Stimulated activated CD8-positive, alpha-beta memory T cell treated with anti-CD3 and anti-CD28 coated beads, Interleukin-4, amount 100 ng/mL, for 4 hours (primary cell): Measurements from ENCODE around the gene POLD2.
A peak's percentile ranks its signal among the peaks of the same experiment; 100 is the strongest.
"Not testable (repeated sequence)": the region's sequence is repeated elsewhere in the genome, so short reads cannot be mapped to it uniquely, and the experiment has no call there.

Experiments used
- DNase-seq, 2 donors: peaks; one replicate each; pipeline ENCODE4 v3.0.0-alpha.2; 2020; ENCODE audit warnings: low read depth in 2 of 2, low spot score in 1 of 2

POLD2 gene

DNA sequence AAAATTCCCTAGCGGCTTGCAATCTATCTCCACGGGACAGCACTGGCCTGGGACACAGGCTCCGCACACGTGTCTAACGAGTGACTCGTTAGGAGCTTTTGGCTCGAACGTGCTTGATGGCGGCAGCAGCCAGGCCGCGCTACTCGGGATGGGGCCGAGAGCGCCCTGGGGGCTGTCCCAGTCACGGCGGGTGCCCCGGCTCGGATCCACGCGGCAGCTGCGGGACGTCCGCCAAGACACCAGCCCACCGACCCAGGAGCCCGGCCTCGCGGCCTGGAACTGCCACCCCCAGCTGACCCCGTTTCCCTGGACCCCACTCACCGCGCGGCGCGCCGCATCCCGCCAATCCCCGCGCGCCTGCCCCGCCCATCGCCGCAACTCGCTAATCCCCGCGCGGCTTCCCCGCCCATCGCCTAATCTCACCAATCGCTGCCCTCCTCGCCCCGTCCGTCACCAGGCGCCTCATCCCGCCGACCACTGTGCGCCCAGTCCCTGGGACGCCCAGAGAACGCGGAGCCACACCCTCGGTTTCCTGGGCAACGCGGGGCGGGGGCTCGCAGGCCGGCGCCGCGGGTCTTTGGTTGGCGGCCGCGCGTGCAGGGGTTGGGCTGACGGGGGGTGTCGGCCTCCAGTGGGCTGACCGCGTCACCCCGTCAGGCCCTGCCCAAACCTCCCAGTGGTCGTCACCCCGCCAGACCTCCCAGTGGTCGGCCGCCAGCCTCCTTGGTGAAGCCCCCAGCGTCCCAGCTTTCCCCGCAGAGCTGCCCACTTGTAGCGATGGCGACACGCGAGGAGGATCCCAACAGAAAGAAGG, at the start of gene POLD2:
Gene POLD2, minus strand, starts transcription at position 359 of the 814 bp plus-strand sequence. CDS start 1,495 bp downstream, outside the sequence.
- DNase-seq: peak; percentile 91 to 97

DNA sequence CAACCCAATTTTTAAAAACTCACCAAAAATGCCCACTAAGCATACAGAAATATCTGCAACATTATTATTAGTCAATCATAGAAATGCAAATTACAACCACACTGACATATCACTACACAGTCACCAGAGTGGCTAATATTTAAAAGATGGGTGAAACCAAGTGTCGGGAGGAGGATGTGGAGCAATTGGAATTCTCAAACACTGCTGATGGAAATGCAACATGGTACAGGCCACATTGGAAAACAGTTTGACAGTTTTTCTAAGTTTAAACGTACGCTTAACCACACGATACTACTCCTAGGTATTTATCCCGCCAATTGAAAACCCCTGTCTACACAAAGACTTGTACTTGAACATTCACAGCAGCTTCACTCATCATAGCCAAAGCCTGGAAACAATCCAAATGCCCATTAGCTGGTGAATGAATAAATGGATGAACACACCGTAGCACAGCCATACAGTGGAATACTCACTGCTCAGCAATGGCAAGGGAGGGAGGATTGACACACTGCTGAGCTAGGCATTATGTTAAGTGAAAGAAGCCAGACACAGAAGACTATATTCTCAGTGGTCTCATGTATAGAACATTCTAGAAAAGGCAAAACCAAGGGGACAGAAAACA, 49.6 kb upstream of the POLD2 start:
- DNase-seq: no peak

DNA sequence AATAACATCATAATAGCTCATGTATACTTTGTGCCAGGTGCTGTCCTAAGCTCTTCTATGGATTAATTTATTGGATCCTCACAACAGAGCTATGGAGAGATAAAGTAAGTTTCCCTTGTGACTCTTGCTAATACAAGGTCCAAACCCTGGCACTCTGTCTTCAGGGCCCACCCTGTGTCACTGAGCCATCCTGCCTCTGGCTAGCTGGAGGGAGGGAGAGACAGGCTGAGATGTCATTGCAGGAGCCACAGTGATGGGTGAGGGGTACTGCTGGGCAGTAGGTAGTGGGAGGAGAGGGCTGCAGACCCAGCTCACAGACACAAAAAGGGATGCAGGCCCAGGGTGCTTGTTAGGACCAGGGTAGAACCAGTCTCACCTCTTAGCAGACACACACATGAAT, 49.0 kb upstream of the POLD2 start:
- DNase-seq: no peak

DNA sequence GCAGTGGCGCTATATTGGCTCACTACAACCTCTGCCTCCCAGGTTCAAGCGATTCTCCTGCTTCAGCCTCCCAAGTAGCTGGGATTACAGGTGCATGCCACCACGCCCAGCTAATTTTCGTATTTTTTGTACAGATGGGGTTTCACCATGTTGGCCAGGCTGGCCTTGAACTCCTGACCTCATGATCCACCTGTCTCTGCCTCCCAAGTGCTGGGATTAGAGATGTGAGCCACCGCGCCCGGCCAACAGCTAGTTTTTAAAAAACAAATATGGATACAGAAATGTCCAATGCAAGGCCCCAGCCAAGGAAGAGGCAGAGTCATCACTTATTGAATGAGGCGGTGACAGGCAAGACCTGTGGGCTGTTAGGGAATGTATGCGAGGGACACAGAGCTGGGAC, 48.6 kb upstream of the POLD2 start:
- not testable (repeated sequence) for DNase-seq

DNA sequence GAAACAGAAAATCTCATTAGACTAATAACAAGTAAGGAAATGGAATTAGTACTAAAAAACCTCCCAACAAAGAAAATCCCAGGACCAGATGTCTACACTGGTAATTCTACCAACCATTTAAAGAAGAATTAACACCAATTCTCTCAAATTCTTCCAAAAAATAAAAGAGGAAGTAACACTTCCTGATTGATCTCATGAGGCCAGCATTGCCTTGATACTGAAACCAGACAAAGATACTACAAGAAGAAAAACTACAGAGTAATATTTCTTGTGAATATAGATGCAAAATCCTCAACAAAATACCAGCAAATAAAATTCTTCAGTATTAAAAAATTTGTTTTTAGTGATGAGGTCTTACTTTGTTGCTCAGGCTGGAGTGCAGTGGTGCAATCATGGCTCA, 44.6 kb upstream of the POLD2 start:
- no peak for DNase-seq

DNA sequence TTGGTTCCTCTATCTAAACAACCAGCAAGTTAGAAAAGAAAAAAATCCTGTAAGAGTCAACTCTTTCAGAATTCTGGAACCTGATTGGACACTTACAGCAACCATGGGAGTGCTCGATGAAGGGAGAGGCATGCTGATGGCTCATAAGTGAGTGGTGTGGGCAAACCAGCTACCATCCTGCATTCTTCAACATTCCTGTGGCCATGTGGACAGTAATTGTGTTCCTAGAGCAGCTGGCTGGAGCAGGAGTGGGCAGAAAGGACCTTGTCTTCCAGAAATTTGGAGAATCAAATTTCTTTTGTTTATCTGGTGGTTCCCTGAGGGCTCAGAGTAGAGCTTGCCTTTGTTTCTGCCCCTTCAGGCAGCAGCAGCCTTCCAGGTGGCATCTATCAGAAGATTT, 40.2 kb upstream of the POLD2 start:
- no peak for DNase-seq

DNA sequence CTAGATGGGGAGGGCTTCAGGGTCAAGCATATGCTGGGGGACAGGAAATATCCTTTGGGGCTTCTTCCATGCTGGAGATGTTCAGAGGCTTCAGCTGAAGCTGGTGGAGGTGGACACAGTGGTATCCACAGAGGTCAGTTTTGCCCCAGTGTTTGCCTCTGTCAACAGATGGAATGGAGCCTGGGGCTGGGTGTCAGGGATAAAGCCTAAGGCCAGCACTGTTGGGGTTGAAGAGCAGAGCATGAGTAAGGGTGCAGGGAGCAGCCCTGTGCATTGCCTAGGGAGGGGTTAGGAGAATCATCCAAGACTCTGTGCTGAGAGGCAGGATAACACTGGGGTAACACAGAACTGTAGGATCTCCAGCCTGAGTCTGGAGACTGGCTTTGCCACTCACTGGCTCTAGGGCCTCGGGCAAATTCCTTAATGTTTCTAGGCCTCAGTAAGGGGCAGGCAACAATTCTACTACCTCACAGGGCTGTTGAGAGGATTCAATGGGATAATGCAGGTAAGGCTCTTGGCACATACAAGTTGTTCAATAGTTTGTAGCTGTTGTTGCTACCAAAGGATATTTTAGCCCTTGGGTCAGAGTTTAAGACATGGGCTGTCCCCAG, 39.5 kb upstream of the POLD2 start:
- DNase-seq: no peak

DNA sequence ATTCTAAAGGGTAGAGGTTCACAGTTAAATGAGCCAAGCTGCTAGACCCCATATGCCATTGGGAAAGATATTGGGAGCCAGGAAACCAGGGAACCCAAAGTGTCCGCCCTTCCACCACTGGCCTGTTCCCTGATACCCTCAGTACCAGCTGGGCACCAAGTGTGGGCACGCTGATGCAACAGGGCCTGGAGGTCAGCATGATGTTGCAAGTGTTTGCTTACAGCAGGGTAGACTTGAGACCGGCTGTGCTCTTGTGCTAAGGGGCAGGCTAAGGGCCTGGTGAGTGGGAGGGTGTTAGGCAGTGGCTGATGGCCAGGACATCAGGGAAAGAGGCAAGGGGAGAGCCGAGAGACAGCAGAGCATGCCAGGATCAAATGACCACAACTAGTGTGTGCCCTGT, 38.8 kb upstream of the POLD2 start:
- no peak for DNase-seq

DNA sequence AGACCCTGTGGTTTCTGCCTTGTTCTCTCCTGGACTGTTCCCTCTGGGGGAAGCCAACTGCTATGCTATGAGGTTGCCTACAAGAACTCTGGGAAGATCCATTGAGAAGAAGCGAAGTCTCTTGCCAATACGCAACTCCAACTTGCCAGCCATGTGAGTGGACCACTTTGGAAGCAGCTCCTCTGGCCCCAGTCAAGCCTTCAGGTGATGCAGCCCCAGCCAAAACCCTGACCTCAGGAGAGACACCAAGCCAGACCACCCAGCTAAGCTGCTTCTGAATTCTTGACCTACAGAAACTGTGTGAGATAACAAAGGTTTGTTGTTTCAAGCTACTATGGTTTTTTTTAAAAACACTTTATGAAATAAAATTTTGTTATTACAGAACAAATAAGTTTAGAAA, 38.0 kb upstream of the POLD2 start:
- no peak for DNase-seq

DNA sequence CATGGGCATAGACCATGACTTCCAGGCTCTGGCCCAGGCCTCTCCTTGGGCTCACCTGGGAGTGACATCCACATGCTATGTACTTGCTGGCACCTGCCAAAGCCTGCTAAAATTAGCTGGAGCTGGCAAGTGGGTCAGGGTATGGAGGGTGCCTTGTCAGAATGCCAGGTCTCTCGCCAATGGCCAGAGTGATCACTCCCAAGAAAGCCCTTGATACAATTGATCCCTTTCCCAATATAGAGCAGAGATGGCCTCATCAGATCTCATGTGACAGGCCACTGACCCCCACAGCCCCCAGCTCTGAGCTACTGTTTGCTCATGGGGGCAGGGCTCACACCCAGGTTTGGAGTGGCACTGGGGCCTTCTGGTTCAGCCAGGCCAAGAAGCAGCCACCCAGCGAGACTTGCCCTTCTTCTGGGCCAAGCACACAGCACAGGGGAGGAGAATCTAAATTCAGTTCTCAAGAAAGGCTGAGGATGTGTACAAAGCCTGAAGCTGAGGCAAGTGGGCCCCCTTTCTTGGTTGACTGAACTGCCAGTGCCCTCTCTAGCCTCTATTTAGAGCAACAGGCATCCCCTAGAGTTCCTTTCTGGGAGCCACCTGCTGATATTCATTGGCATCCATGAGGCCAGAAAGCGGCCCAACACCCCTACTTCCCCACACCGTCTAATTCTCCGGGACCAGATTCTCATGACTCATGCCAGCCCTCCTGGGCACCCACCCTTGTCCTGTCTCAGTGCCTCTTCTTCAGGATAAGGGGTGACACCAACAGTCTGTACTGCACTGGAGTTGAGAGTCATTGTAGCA, 36.7 kb upstream of the POLD2 start:
- DNase-seq: no peak

DNA sequence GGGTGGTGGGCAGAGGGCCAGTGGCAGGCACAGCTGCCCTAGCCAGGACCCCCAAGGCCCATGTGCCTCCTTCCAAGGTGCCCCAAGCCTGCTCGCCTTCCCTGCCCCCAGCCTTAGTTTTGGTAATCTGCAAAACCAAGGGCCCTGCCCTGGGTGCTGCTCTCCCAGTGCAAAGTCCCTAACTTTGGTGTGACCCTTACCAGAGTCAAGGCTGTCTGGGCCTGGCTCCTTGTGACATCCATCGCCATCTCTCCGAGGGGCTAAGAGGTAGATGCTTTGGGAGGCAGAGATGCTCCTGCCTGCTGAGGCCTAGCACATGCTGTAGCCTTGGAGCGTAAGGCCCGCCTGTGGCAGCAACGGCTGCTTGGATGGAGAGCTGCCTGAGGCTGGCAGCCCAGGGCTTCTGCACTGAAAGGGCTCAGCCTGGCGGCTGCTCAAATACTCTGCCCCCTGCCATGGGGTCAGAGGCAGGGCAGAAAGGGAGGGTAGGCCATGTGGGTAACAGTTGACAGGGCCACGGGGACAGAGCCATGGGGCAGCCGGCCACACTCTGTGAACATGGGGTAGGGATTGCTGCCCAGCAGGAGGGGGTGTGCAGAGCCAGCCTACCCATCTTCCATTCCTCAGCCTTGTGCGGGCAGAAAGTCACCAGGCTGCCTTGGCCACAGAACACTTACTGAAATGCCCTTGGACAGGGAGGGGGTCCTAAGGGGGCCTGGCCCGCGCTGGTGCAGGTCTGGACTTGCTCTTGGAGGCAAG, 35.7 kb upstream of the POLD2 start:
- DNase-seq: no peak

DNA sequence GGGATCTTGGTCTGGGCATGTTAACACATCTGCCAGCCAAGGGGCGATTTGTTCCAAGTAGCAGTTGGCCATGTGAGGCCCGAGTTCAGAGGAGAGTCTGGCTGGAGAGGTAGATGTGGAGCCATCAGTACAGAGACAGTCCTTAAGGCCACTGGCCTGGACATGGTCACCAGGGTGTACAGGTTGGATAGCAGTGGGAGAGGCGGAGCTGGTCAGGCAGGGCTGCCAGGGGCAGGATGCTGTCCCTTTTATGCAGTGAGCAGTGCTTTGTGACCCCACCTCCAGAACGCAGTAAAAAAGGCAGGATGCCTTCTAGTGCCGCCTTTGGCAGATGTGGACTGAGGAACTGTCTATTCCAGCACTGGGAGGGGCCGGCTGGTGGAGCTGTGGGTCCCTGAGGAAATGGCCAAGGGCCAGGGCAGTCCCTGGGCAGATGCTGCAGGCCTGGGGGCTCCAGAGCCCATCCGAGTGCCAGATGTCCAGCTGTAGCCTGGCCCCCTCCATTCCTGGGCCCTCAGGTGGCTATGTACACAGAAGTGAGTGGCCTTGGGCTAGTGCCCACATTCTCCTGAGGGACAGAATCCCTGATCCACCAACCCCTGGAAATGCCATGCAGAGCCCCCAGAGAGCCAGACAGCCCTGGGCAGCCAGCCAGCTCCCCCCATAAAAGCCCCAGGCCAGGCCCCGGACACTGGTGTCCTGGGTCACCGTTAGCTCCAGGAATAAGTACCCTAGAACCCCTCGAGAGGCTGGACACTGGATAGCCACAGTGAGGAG, 34.9 kb upstream of the POLD2 start:
- no peak for DNase-seq

DNA sequence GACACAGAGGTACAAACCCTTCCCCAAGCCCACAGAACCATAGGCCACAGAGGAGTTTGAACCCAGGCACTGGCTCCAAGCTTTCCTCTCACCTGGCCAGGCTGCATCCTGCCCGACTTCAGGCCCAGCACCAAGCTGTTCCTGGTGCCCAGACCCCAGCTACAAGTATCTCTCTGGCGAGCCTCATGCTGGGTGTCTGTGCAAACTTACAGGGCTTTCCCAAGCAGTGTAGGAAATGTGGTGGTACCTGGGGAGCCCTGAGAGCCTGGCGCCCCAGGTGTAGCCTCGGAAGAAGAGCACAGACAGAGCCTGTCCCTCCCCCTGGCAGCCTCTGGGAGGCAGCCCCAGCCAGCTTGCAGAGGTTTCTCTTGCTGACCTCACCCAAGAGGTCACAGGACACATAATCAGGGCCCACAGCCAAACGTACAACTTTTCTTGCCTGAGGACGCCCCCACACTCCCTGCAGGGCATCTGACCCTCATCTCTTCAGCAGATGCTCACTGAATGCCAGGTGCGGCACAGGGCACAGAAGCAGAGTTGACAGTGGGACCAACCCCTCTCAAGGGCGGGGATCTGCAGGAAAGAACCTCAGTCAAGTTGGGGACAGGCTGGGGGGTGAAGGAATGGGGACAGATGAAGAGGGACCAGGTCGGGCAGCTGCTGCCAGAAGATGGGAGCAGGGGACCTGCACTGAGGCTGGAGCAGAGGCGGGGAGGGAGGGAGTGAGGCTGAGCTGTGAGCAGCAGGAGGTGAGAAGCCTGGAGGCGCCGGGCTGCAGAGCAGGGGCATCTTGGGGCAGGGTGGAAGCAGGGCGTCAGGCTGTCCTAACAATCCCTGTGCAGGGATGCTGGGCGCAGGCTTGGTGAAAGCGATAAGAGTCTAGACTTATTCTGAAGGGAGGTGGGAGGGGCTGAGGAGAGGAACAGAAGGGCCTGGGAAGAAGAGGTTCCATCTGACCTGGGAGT, 34.0 kb upstream of the POLD2 start:
- DNase-seq: no peak

DNA sequence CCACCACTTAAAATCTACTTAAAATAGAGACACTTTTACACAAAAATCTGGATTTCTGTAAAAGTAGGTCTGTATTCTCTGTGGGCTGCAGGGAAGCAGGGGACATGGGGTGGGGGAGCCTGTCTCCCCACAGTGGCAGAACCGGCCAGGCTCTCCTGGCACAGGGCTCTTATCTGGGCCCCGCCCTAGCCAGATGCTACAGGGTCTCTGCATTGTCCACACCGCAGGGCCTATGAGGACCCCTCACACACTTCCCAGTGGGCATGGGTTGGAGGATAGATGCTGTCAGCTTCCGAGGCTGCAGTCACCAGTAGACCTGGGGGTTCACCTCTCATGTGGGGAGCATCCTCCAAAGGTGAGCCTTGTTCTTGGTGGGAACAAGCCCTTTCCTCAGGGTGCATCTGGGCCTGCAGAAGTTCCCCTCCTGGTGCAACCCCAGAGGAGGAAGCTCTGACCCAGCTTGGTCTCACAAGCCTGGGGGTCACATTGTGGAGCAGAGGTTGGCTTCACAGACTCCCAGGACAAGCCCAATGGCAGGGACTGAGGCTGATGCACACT, 33.2 kb upstream of the POLD2 start:
- DNase-seq: no peak

DNA sequence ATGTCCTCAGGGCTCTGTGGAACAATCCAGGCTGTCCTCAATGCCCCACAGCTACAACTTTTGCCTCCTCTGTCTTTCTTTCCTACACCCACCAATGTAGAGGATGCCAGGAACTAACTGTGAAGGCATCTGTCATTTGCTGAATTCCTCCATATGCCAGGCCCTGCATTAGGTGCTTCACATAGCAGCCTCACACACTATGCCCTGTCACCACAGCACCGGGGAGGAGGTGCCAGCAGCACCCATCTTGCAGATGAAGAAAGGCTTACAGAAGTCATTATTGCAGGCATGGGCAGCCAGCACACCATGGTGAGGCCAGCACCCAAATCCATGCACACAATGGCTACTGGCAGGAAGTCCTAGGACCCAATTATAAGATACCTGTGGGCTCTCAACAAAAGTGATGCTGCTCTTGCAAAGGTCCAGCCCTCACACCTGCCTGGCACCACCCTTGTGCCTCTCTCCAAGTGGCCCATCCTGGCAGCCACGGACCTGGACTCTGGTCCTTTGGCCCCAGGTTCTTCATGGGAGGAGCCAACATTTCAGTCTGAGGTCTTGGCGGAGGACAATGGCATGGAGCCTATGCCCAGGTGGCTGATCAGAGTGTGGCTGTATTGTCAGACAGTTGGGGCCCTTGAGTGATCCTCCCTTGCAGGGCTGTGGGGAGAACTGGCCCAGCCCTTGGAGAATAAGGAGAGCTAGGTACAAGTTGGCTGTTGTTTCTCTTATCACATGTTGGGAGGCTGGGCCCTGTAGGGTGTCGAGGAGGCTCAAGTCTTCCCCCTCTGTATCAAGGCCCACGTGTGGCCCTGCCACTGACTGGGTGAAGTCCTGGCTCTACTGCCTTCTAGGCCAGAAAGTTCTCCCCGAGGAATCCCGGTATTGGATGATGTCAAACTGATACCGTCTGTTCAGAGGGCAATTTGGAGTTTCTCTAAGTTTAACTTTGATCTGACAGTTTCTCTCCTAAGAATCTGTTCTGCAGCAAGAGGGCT, 32.1 kb upstream of the POLD2 start:
- DNase-seq: no peak

DNA sequence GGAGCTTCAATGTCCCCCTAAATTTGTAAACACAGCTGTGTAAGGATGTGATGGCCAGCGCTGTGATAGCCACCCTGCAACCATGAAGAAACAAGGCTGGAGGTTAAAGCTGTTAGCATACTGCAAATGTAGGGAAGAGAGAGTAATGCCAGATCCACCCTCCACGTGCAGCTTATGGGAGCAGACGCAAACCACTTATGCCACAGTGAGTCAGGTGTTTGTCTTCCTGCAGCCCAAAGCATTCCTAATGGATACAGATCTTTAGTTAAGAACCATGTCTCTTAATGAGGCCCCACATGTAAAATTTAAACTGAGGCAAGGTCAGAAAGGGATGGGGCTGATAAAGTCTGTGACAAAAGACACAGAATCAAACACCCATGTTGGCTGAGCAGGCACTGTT, 31.4 kb upstream of the POLD2 start:
- DNase-seq: no peak

DNA sequence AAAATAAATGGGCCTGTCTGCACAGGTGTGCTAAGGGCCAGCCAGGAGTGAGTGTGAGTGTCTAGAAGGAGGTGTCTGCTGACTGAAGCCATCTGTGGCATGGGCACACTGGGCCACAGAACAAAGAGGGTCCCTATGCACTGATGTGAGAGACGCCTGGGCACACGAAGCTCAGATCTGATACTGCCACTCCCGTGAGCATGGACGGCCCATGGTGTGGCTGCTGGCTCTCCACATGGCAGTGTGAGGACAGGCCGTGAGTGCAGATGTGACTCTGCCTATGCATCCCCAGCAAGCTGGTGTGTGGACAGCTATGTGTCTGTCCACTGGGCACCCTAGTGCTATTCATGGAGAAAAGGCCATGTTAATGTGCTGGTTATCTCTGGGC, 30.6 kb upstream of the POLD2 start:
- DNase-seq: no peak
